Activated B cell treated with CpG ODN at 0.5 μM for 24 hours (primary cell): ENCODE data around the gene GRIP1. TPM values are rescaled to one million over a fixed set of nuclear protein-coding genes. Genes with fewer than 3 reads are reported as not detected.
A peak's percentile ranks its signal among the peaks of the same experiment; 100 is the strongest.

ENCODE experiments used
- ATAC-seq: fragments of 200-7000 bp; cut with Tn5 transposase; one replicate; pipeline ENCODE4 v1.10.0; 2021; ENCODE audit warnings: low read depth, mild to moderate bottlenecking, moderate library complexity
- CTCF ChIA-PET: fragments of 350-600 bp; sonication (Branson Sonifier 250); formaldehyde crosslinking; loops from one replicate; lab custom pipeline; 2021; ENCODE audit warnings: antibody characterized with exemption; lab: Charles Lee
- POLR2A ChIA-PET: fragments of 350-600 bp; sonication (Branson Sonifier 250); formaldehyde crosslinking; loops from one replicate; lab custom pipeline; 2021; ENCODE audit warnings: antibody characterized with exemption; lab: Charles Lee
- DNase-seq: peaks from one replicate; pipeline ENCODE4 v3.0.0; 2022
- H3K27ac Mint-ChIP-seq: one replicate; pipeline ENCODE4 v1.8.0; 2020; ENCODE audit warnings: mixed read lengths
- H3K27me3 Mint-ChIP-seq: one replicate; pipeline ENCODE4 v1.8.0; 2021; ENCODE audit warnings: mixed read lengths
- H3K36me3 Mint-ChIP-seq: one replicate; pipeline ENCODE4 v1.8.0; 2021; ENCODE audit warnings: low read depth, mixed read lengths
- H3K4me1 Mint-ChIP-seq: one replicate; pipeline ENCODE4 v1.8.0; 2021; ENCODE audit warnings: mixed read lengths
- H3K4me3 Mint-ChIP-seq: one replicate; pipeline ENCODE4 v1.8.0; 2020; ENCODE audit warnings: mild to moderate bottlenecking, mixed read lengths
- H3K9me3 Mint-ChIP-seq: one replicate; pipeline ENCODE4 v1.8.0; 2020; ENCODE audit warnings: mixed read lengths
- CTCF ChIP-seq: fragments of 200-600 bp; IDR thresholded peaks from one replicate; pipeline ENCODE4 v1.8.0; 2022; ENCODE audit warnings: antibody characterized with exemption, mild to moderate bottlenecking
- intact Hi-C: fragments of 100-400 bp; cut with micrococcal nuclease; formaldehyde crosslinking; loops from one replicate; pipeline ENCODE4 v1.15.1; 2024
- total RNA-seq: library from RNA; stranded (reverse); gene quantifications from 2 replicates; pipeline ENCODE4 v1.2.3, GENCODE V29; 2022

GRIP1 gene
- total RNA-seq, 1 donor from 2014 or later, result 0.49 TPM

DNA sequence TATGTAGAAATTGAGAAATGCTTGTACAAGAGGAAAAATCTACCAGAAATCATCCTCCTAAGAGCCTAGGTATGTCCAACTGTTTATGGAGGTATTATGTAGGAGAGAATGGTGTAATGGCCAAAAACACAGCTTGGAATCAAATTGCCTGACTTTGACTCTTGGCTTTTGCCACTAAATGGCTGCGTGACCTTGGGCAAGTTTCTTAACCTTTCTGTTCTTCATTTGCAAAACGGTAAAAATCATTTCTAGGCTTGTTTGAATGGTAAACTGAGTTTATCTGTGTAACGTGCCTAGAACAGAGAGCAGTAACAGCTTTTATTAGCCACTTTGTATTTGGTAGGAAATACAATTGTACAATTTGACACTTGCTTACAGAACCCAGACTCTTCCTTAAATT is 4.9 kb upstream of the GRIP1 start:
- Mint-ChIP-seq H3K27me3 (no peaks in the 10 kb centered on the region), H3K27ac (no peak overlapping the region), H3K4me1 (peaks cover 43% of the 10 kb centered on the region), H3K36me3 (no peaks in the 10 kb centered on the region), H3K4me3 (no peak overlapping the region), H3K9me3 (no peaks in the 10 kb centered on the region)
- ChIA-PET POLR2A (no interaction called here), CTCF (interaction anchor here (1.1 to 1.5 kb wide), 2 partner anchors 25 to 26 kb away, joined by 3 read pairs; no protein-coding TSS in a partner anchor)
- ATAC-seq (no peak), DNase-seq (no peak)
- intact Hi-C loops, result loop anchor here (2.0 kb wide), 1 partner anchor 21 kb away; no protein-coding TSS in a partner anchor
- TF ChIP-seq CTCF, result no peak

DNA sequence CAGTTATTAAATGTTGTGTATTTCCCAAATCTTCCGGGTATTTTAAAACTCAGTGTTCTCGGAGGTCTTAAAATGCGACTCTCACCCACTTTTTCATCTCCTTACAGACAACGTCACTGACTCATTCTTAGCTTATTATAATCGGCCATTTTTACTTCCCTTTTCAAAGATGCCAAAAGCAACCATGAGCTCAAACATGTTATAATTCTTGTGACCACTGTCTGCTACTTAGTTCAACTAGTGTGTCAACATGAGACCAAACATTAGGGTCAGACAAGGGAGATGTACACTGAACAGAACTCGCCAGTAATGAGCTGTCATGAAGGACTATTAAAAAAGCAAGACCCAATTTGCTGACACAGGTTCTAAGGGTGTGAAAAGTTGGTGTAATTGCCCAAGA is 4.2 kb upstream of the GRIP1 start:
- no peak overlapping the region for H3K4me3 Mint-ChIP-seq

GRCh38 chr12:66679461-66680084 is 697 bp upstream of the GRIP1 start:
- ChIA-PET POLR2A (no interaction called here), CTCF (no interaction called here)
- Mint-ChIP-seq H3K9me3 (no peaks in the 10 kb centered on the region), H3K4me1 (peaks cover 47% of the 10 kb centered on the region), H3K4me3 (no peak overlapping the region), H3K36me3 (no peaks in the 10 kb centered on the region), H3K27ac (no peak overlapping the region), H3K27me3 (no peaks in the 10 kb centered on the region)
- no peak for TF ChIP-seq CTCF
- ATAC-seq, result no peak
- DNase-seq, result no peak
- intact Hi-C loops, result no loop called here

More for the DNA sequence above, 4.2 kb upstream of the GRIP1 start:
- no peak for TF ChIP-seq CTCF
- Mint-ChIP-seq H3K9me3 (no peaks in the 10 kb centered on the region), H3K4me1 (peaks cover 39% of the 10 kb centered on the region), H3K36me3 (no peaks in the 10 kb centered on the region), H3K27me3 (no peaks in the 10 kb centered on the region), H3K27ac (peak overlapping the region; percentile 5)
- intact Hi-C loops, result loop anchor here (2.0 kb wide), 1 partner anchor 20 kb away; no protein-coding TSS in a partner anchor
- POLR2A ChIA-PET, result interaction anchor here (1.8 to 2.0 kb wide), 2 partner anchors 20 to 58 kb away, joined by 6 to 10 read pairs; no protein-coding TSS in a partner anchor
- CTCF ChIA-PET, result interaction anchor here (1.1 to 1.5 kb wide), 2 partner anchors 26 to 27 kb away, joined by 3 read pairs; no protein-coding TSS in a partner anchor
- ATAC-seq (peak; percentile 25), DNase-seq (no peak)

DNA sequence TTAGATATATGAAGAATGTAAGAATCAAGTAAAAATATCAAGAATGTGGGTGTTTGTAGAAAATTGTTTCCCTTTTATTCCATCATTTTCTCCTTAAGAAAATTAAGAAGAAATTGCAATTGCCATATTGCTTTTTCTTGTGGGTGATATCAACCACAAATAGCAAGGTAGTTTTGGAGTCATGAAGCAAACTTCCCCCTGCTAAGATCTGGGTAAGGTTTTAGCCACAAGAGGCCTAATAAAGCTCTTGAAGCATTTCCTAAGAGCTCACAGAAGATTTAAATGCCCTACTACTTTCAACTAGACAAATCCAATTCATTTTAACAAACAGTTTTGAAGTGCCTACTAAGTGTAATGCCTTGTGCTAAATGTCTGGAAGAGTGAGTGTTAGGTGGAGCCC is 2.6 kb downstream of the GRIP1 start:
- Mint-ChIP-seq H3K9me3 (no peaks in the 10 kb centered on the region), H3K27me3 (no peaks in the 10 kb centered on the region), H3K4me3 (no peak overlapping the region), H3K36me3 (no peaks in the 10 kb centered on the region), H3K27ac (no peak overlapping the region), H3K4me1 (peaks cover 30% of the 10 kb centered on the region)
- ChIA-PET CTCF (no interaction called here), POLR2A (no interaction called here)
- no peak for TF ChIP-seq CTCF
- intact Hi-C loops, result no loop called here
- ATAC-seq, result no peak
- DNase-seq, result no peak

DNA sequence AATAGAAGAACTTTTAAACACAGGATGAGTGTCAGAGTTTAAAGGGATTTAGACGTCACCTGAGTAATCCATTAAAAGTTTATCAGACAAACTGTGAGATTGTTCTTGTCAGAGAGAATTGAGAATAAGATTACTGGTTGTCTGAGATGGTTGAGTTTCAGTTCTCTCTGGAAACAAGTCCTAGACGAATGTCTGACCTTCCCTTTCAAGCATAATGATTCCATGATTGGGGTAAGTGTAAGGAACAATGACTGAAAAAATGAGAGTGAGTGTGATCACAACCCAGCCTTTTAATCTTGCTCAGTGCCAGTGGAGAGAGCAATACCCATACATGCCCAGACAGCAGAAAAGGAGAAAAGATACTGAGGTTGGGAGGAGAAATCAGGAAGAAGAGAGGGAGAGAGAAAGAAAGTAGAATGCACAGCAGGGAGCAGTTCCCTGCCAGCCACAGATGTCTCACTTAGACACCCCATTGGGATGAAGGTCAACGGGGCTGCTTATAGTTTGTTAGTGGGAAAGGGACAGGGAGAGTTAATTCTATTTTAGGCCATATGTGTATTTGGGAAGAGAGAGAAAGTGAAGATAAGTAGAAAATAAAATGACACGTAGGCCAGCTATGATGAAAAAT is 4.3 kb downstream of the GRIP1 start:
- H3K36me3 Mint-ChIP-seq, result no peaks in the 10 kb centered on the region
- H3K4me3 Mint-ChIP-seq, result no peak overlapping the region
- intact Hi-C loops, result no loop called here
- H3K4me1 Mint-ChIP-seq, result peaks cover 22% of the 10 kb centered on the region
- no peak for TF ChIP-seq CTCF
- ATAC-seq (no peak), DNase-seq (no peak)
- no peaks in the 10 kb centered on the region for H3K9me3 Mint-ChIP-seq
- ChIA-PET CTCF (no interaction called here), POLR2A (no interaction called here)
- no peak overlapping the region for H3K27ac Mint-ChIP-seq
- no peaks in the 10 kb centered on the region for H3K27me3 Mint-ChIP-seq
